Femur (tissue), 1 donor: ENCODE data around the gene ANKLE2.

Experiments used
- DNase-seq: peaks from one replicate; pipeline ENCODE4 v3.0.0-alpha.2; 2017

The ANKLE2 gene

GRCh38 chr12:132743831-132744230, 17.8 kb downstream of the ANKLE2 start:
- no peak for DNase-seq

- no peak for DNase-seq
Measured at GRCh38 chr12:132741620-132742019, 20.0 kb downstream of the ANKLE2 start.

- DNase-seq, result no peak
Measured at GRCh38 chr12:132740652-132741051, 21.0 kb downstream of the ANKLE2 start.

GRCh38 chr12:132740313-132740646, 21.4 kb downstream of the ANKLE2 start:
- DNase-seq, result no peak

- DNase-seq, result no peak
Measured at GRCh38 chr12:132739600-132740312, 21.9 kb downstream of the ANKLE2 start.

GRCh38 chr12:132736913-132737312, 24.7 kb downstream of the ANKLE2 start:
- DNase-seq, result no peak

GRCh38 chr12:132736378-132736777, 25.3 kb downstream of the ANKLE2 start:
- no peak for DNase-seq

GRCh38 chr12:132735496-132735895, 26.1 kb downstream of the ANKLE2 start:
- no peak for DNase-seq

GRCh38 chr12:132734206-132734605, 27.4 kb downstream of the ANKLE2 start:
- DNase-seq, result no peak

GRCh38 chr12:132731574-132731973, 30.1 kb downstream of the ANKLE2 start:
- DNase-seq, result no peak

- no peak for DNase-seq
Measured at GRCh38 chr12:132730353-132730752, 31.3 kb downstream of the ANKLE2 start.

- no peak for DNase-seq
Measured at GRCh38 chr12:132729541-132730320, 31.9 kb downstream of the ANKLE2 start.

- no peak for DNase-seq
Measured at GRCh38 chr12:132728502-132728901, 33.1 kb downstream of the ANKLE2 start.

GRCh38 chr12:132727091-132727794, 34.4 kb downstream of the ANKLE2 start:
- DNase-seq, result no peak

GRCh38 chr12:132726386-132726785, 35.2 kb downstream of the ANKLE2 start:
- no peak for DNase-seq

- DNase-seq, result no peak
Measured at GRCh38 chr12:132724506-132725241, 37.0 kb downstream of the ANKLE2 start.

- DNase-seq, result no peak
Measured at GRCh38 chr12:132723764-132724140, 37.9 kb downstream of the ANKLE2 start.

GRCh38 chr12:132723015-132723763, 38.4 kb downstream of the ANKLE2 start:
- DNase-seq, result no peak

- no peak for DNase-seq
Measured at GRCh38 chr12:132720606-132721345, 40.9 kb downstream of the ANKLE2 start.

GRCh38 chr12:132719954-132720324, 41.7 kb downstream of the ANKLE2 start:
- no peak for DNase-seq

- DNase-seq, result no peak
Measured at GRCh38 chr12:132719141-132719953, 42.3 kb downstream of the ANKLE2 start.
